HepG2 (cell line): ENCODE results near the gene GPR17. TPM values are rescaled to one million over a fixed set of nuclear protein-coding genes. Genes with fewer than 3 reads are reported as not detected.
A peak's percentile ranks its signal among the peaks of the same experiment; 100 is the strongest.

Source experiments
- ELF1 ChIP-seq: sonication (generic); formaldehyde crosslinking; IDR thresholded peaks from 2 replicates; pipeline ENCODE4 v1.4.0; 2020; ENCODE audit warnings: missing genetic modification reagents
- HNRNPLL ChIP-seq: fragments of 200-400 bp; formaldehyde crosslinking; IDR thresholded peaks from 2 replicates; pipeline ENCODE4 v1.6.1; 2017; ENCODE audit warnings: mild to moderate bottlenecking, low read depth, low read length; ENCODE audit not compliant: poor library complexity, severe bottlenecking
- IRX3 ChIP-seq: sonication (generic); formaldehyde crosslinking; IDR thresholded peaks from 2 replicates; pipeline ENCODE4 v1.8.1; 2023; ENCODE audit warnings: mild to moderate bottlenecking, low read depth, missing genetic modification reagents, borderline replicate concordance
- NONO ChIP-seq, 2 experiments: fragments of 450-650 bp in 1 of 2; sonication (generic) in 1 of 2; formaldehyde crosslinking in 1 of 2; IDR thresholded peaks in 1 of 2; conservative IDR thresholded peaks in 1 of 2; 2 replicates each; pipeline versions ENCODE4 v1.6.1 to v1.8.0; 2017 to 2022; ENCODE audit warnings: mild to moderate bottlenecking in 1 of 2, missing genetic modification reagents in 1 of 2, moderate library complexity in 1 of 2
- NRL ChIP-seq: sonication (generic); formaldehyde crosslinking; IDR thresholded peaks from 2 replicates; pipeline ENCODE4 v1.5.0; 2020; ENCODE audit warnings: missing genetic modification reagents, mild to moderate bottlenecking, moderate library complexity, borderline replicate concordance
- PAXIP1 ChIP-seq: sonication (generic); formaldehyde crosslinking; conservative IDR thresholded peaks from 2 replicates; pipeline ENCODE4 v1.4.0; 2020; ENCODE audit warnings: mild to moderate bottlenecking, missing genetic modification reagents, moderate library complexity
- REPIN1 ChIP-seq: sonication (generic); formaldehyde crosslinking; IDR thresholded peaks from 2 replicates; pipeline ENCODE4 v1.8.0; 2022; ENCODE audit warnings: missing genetic modification reagents, low read depth, mild to moderate bottlenecking, borderline replicate concordance
- TAF15 ChIP-seq: fragments of 200-400 bp; formaldehyde crosslinking; IDR thresholded peaks from one replicate; pipeline ENCODE4 v1.6.1; 2018; ENCODE audit warnings: mild to moderate bottlenecking, low read depth, low read length; ENCODE audit not compliant: poor library complexity, severe bottlenecking
- TCF7L2 ChIP-seq: IDR thresholded peaks from 2 replicates; pipeline ENCODE4 v1.6.1; 2011; ENCODE audit warnings: mild to moderate bottlenecking, low read depth, low read length, moderate library complexity
- TRIM24 ChIP-seq: sonication (generic); formaldehyde crosslinking; IDR thresholded peaks from 2 replicates; pipeline ENCODE4 v1.8.0; 2022; ENCODE audit warnings: mild to moderate bottlenecking, missing genetic modification reagents
- ZBTB14 ChIP-seq: sonication (generic); formaldehyde crosslinking; IDR thresholded peaks from 2 replicates; pipeline ENCODE4 v1.4.0; 2020; ENCODE audit warnings: missing genetic modification reagents
- ZNF17 ChIP-seq: sonication (generic); formaldehyde crosslinking; IDR thresholded peaks from 2 replicates; pipeline ENCODE4 v1.5.0; 2020; ENCODE audit warnings: mild to moderate bottlenecking, missing genetic modification reagents
- ZNF263 ChIP-seq: sonication (generic); formaldehyde crosslinking; IDR thresholded peaks from 2 replicates; pipeline ENCODE4 v1.4.0; 2020; ENCODE audit warnings: missing genetic modification reagents
- ZNF430 ChIP-seq: sonication (generic); formaldehyde crosslinking; IDR thresholded peaks from 2 replicates; pipeline ENCODE4 v1.9.0; 2021; ENCODE audit warnings: mild to moderate bottlenecking, missing genetic modification reagents
- ZNF549 ChIP-seq: sonication (generic); formaldehyde crosslinking; IDR thresholded peaks from 2 replicates; pipeline ENCODE4 v1.5.0; 2020; ENCODE audit warnings: missing genetic modification reagents
- ZNF740 ChIP-seq: sonication (generic); formaldehyde crosslinking; IDR thresholded peaks from 2 replicates; pipeline ENCODE4 v1.4.0; 2020; ENCODE audit warnings: missing genetic modification reagents
- ZNF772 ChIP-seq: sonication (generic); formaldehyde crosslinking; IDR thresholded peaks from 2 replicates; pipeline ENCODE4 v1.5.0; 2020; ENCODE audit warnings: mild to moderate bottlenecking, missing genetic modification reagents
- polyA plus RNA-seq, 8 experiments: library from polyadenylated mRNA; depleted of rRNA in 3 of 8; stranded (reverse) in 7 of 8; unstranded in 1 of 8; fragments of >200 nt; fragmentation: Illumina TruSeq in 4 of 8; extraction: Trizol in 4 of 8; gene quantifications; 2 replicates each; pipeline versions ENCODE4 v1.2.1 to v1.2.3, GENCODE V29; 2011 to 2016; ENCODE audit warnings: low read depth in 4 of 8, missing spikeins in 1 of 8, mixed read lengths in 1 of 8; ENCODE audit not compliant: insufficient read depth in 1 of 8
- total RNA-seq, 5 experiments: library from RNA; depleted of rRNA; stranded (reverse); fragments of >200 nt; fragmentation: Illumina TruSeq; extraction: Trizol; gene quantifications; 2 replicates each; pipeline ENCODE4 v1.2.3, GENCODE V29; 2016; ENCODE audit warnings: low read depth in 1 of 5
- TF ChIP-seq, protein P1 (sequence below): sonication (generic); formaldehyde crosslinking; IDR thresholded peaks from 2 replicates; pipeline ENCODE4 v1.4.0; 2020; ENCODE audit warnings: missing genetic modification reagents, borderline replicate concordance
- TF ChIP-seq, protein P2 (sequence below): sonication (generic); IDR thresholded peaks from 2 replicates; pipeline ENCODE4 v1.6.1; 2016; ENCODE audit warnings: low read depth, borderline replicate concordance

The GPR17 gene
- total and polyA plus RNA-seq, 2 of the 13 experiments (the other 11 are each of a cell fraction or from before 2014, with no cell fraction given) = not detected

DNA sequence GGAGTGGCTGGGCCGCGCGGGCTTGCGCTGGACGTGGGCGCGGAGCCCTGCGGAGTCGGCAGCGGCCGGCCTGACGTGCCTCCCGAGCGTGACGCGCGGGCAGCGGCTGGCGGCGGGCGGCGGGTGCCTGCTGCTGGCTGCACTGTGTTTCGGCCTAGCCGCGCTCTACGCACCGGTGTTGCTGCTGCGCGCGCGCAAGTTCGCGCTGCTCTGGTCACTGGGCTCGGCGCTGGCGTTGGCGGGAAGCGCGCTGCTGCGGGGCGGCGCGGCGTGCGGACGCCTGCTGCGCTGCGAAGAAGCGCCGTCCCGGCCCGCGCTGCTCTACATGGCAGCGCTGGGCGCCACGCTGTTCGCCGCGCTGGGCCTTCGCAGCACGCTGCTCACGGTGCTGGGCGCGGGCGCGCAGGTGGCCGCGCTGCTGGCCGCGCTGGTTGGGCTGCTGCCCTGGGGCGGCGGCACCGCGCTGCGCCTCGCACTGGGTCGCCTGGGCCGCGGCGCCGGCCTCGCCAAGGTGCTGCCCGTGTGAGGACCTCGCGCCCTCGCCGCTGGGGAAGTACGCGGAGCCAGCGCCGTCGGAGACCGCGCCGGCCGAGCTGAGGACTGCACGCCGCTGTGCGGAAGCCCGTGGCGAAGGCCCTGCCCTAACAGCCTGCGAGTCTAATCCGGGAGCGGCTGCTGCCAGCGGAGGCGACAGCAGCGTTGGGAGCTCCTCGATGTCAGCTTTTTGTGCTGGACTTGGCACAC, 55.9 kb downstream of the GPR17 start (continued):
- 0 out of 2 replicates have a peak, but pooled peaks have one; percentile 40 for TF ChIP-seq NRL (CRISPR knock-in tag)
- peak; percentile 76 for TF ChIP-seq ZNF740 (CRISPR knock-in tag)
- TF ChIP-seq TRIM24 (CRISPR knock-in tag) = no peak
- TF ChIP-seq HNRNPLL = peak; percentile 89
- TF ChIP-seq IRX3 (CRISPR knock-in tag) = peak; percentile 18; the same call in 1 of the 2 replicates
- peak; percentile 19; the same call in 1 of the 2 replicates for TF ChIP-seq ZBTB14 (CRISPR knock-in tag)
- TF ChIP-seq, protein P1, sequence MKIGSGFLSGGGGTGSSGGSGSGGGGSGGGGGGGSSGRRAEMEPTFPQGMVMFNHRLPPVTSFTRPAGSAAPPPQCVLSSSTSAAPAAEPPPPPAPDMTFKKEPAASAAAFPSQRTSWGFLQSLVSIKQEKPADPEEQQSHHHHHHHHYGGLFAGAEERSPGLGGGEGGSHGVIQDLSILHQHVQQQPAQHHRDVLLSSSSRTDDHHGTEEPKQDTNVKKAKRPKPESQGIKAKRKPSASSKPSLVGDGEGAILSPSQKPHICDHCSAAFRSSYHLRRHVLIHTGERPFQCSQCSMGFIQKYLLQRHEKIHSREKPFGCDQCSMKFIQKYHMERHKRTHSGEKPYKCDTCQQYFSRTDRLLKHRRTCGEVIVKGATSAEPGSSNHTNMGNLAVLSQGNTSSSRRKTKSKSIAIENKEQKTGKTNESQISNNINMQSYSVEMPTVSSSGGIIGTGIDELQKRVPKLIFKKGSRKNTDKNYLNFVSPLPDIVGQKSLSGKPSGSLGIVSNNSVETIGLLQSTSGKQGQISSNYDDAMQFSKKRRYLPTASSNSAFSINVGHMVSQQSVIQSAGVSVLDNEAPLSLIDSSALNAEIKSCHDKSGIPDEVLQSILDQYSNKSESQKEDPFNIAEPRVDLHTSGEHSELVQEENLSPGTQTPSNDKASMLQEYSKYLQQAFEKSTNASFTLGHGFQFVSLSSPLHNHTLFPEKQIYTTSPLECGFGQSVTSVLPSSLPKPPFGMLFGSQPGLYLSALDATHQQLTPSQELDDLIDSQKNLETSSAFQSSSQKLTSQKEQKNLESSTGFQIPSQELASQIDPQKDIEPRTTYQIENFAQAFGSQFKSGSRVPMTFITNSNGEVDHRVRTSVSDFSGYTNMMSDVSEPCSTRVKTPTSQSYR (CRISPR knock-in tag) = no peak; the same call in 1 of the 2 replicates
- TF ChIP-seq TCF7L2 = no peak
- peak; percentile 68 for TF ChIP-seq ELF1
- peak; percentile 96; the same call in 1 of the 2 replicates for TF ChIP-seq ZNF772 (CRISPR knock-in tag)
- peak; percentile 82 for TF ChIP-seq ZNF430
- TF ChIP-seq TAF15 = no peak
- TF ChIP-seq ZNF549 (CRISPR knock-in tag) = no peak
- 0 out of 2 replicates have a peak, but pooled peaks have one; percentile 39 for TF ChIP-seq PAXIP1 (CRISPR knock-in tag)
- TF ChIP-seq, protein P2, sequence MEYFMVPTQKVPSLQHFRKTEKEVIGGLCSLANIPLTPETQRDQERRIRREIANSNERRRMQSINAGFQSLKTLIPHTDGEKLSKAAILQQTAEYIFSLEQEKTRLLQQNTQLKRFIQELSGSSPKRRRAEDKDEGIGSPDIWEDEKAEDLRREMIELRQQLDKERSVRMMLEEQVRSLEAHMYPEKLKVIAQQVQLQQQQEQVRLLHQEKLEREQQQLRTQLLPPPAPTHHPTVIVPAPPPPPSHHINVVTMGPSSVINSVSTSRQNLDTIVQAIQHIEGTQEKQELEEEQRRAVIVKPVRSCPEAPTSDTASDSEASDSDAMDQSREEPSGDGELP = no peak
- peak; percentile 72; the same call in 1 of the 2 replicates for TF ChIP-seq REPIN1 (CRISPR knock-in tag)
- TF ChIP-seq ZNF263 (CRISPR knock-in tag) = peak; percentile 77
- TF ChIP-seq NONO (IDR thresholded peaks at IDR 0.05) = no peak
- TF ChIP-seq NONO (CRISPR knock-in tag; conservative IDR thresholded peaks at IDR 0.05) = peak; percentile 46
- no peak for TF ChIP-seq ZNF17 (CRISPR knock-in tag)
